HepG2 (cell line): ENCODE results near the gene SLC22A31. TPM values are rescaled to one million over a fixed set of nuclear protein-coding genes. Genes with fewer than 3 reads are reported as not detected.

ENCODE experiments used
- ARID2 ChIP-seq: sonication (generic); formaldehyde crosslinking; IDR thresholded peaks from 2 replicates; pipeline ENCODE4 v1.8.1; 2022; ENCODE audit warnings: mild to moderate bottlenecking, missing genetic modification reagents, borderline replicate concordance
- CCDC6 ChIP-seq: sonication (generic); formaldehyde crosslinking; IDR thresholded peaks from 2 replicates; pipeline ENCODE4 v1.8.1; 2022; ENCODE audit warnings: mild to moderate bottlenecking, missing genetic modification reagents, moderate library complexity
- CREB3 ChIP-seq: sonication (generic); formaldehyde crosslinking; IDR thresholded peaks from 2 replicates; pipeline ENCODE4 v1.5.0; 2020; ENCODE audit warnings: missing genetic modification reagents
- ETV5 ChIP-seq: IDR thresholded peaks from 2 replicates; pipeline ENCODE4 v1.6.1; 2018; ENCODE audit warnings: missing biosample characterization, missing genetic modification reagents, inconsistent platforms, borderline replicate concordance
- HNF4A ChIP-seq: sonication (generic); formaldehyde crosslinking; IDR thresholded peaks from 2 replicates; pipeline ENCODE4 v1.4.0; 2020; ENCODE audit warnings: missing genetic modification reagents
- MEIS2 ChIP-seq: sonication (generic); formaldehyde crosslinking; IDR thresholded peaks from 2 replicates; pipeline ENCODE4 v1.9.0; 2021; ENCODE audit warnings: mild to moderate bottlenecking, missing genetic modification reagents
- RBM39 ChIP-seq: fragments of 200-400 bp; formaldehyde crosslinking; IDR thresholded peaks from one replicate; pipeline ENCODE4 v1.6.1; 2018; ENCODE audit warnings: antibody characterized with exemption, mild to moderate bottlenecking, low read depth, low read length; ENCODE audit not compliant: poor library complexity, severe bottlenecking
- RERE ChIP-seq: IDR thresholded peaks from 2 replicates; pipeline ENCODE4 v1.6.1; 2016; ENCODE audit warnings: low read depth, missing genetic modification reagents, missing compliant biosample characterization
- TEAD3 ChIP-seq: optimal IDR thresholded peaks from 2 replicates; pipeline ENCODE3; 2016; ENCODE audit warnings: borderline replicate concordance
- ZBTB7B ChIP-seq: sonication (generic); formaldehyde crosslinking; IDR thresholded peaks from 2 replicates; pipeline ENCODE4 v1.4.0; 2020; ENCODE audit warnings: missing genetic modification reagents
- ZNF431 ChIP-seq: sonication (generic); formaldehyde crosslinking; IDR thresholded peaks from 2 replicates; pipeline ENCODE4 v1.9.0; 2022; ENCODE audit warnings: missing genetic modification reagents, low read depth, mild to moderate bottlenecking, borderline replicate concordance
- ZNF503 ChIP-seq: sonication (generic); formaldehyde crosslinking; IDR thresholded peaks from 2 replicates; pipeline ENCODE4 v1.4.0; 2020; ENCODE audit warnings: missing genetic modification reagents
- ZNF549 ChIP-seq: sonication (generic); formaldehyde crosslinking; IDR thresholded peaks from 2 replicates; pipeline ENCODE4 v1.5.0; 2020; ENCODE audit warnings: missing genetic modification reagents
- ZNF605 ChIP-seq: sonication (generic); formaldehyde crosslinking; IDR thresholded peaks from 2 replicates; pipeline ENCODE4 v1.8.0; 2022; ENCODE audit warnings: mild to moderate bottlenecking, missing genetic modification reagents
- ZNF768 ChIP-seq: sonication (generic); formaldehyde crosslinking; IDR thresholded peaks from 2 replicates; pipeline ENCODE4 v1.4.0; 2020; ENCODE audit warnings: missing genetic modification reagents
- ZSCAN29 ChIP-seq: sonication (generic); formaldehyde crosslinking; conservative IDR thresholded peaks from 2 replicates; pipeline ENCODE4 v1.4.0; 2020; ENCODE audit warnings: mild to moderate bottlenecking, missing genetic modification reagents
- polyA plus RNA-seq, 8 experiments: library from polyadenylated mRNA; depleted of rRNA in 3 of 8; stranded (reverse) in 7 of 8; unstranded in 1 of 8; fragments of >200 nt; fragmentation: Illumina TruSeq in 4 of 8; extraction: Trizol in 4 of 8; gene quantifications; 2 replicates each; pipeline versions ENCODE4 v1.2.1 to v1.2.3, GENCODE V29; 2011 to 2016; ENCODE audit warnings: low read depth in 4 of 8, missing spikeins in 1 of 8, mixed read lengths in 1 of 8; ENCODE audit not compliant: insufficient read depth in 1 of 8
- total RNA-seq, 5 experiments: library from RNA; depleted of rRNA; stranded (reverse); fragments of >200 nt; fragmentation: Illumina TruSeq; extraction: Trizol; gene quantifications; 2 replicates each; pipeline ENCODE4 v1.2.3, GENCODE V29; 2016; ENCODE audit warnings: low read depth in 1 of 5

The SLC22A31 gene
- total and polyA plus RNA-seq, 2 of the 13 experiments (the other 11 are each of a cell fraction or from before 2014, with no cell fraction given) = 67.3 to 83.3 TPM

- TF ChIP-seq ARID2 (CRISPR knock-in tag) = no peak
- TF ChIP-seq RBM39 = no peak
- TF ChIP-seq RERE = no peak
- TF ChIP-seq ZNF605 (CRISPR knock-in tag) = no peak
- TF ChIP-seq ETV5 (CRISPR knock-in tag) = no peak
- no peak for TF ChIP-seq ZNF549 (CRISPR knock-in tag)
- no peak for TF ChIP-seq ZNF768 (CRISPR knock-in tag)
- 0 out of 2 replicates have a peak, but pooled peaks have one; percentile 56 for TF ChIP-seq ZSCAN29 (CRISPR knock-in tag)
- no peak for TF ChIP-seq MEIS2 (CRISPR knock-in tag)
- no peak for TF ChIP-seq ZBTB7B (CRISPR knock-in tag)
- TF ChIP-seq TEAD3 = no peak
- no peak for TF ChIP-seq ZNF431 (CRISPR knock-in tag)
- peak; percentile 39; the same call in 1 of the 2 replicates for TF ChIP-seq CREB3 (CRISPR knock-in tag)
- TF ChIP-seq ZNF503 (CRISPR knock-in tag) = no peak
- TF ChIP-seq CCDC6 (CRISPR knock-in tag) = peak; percentile 8; the same call in 1 of the 2 replicates
- TF ChIP-seq HNF4A (CRISPR knock-in tag) = peak; percentile 27; the same call in 1 of the 2 replicates
Observed at GRCh38 chr16:89246383-89246902, 46.1 kb upstream of the SLC22A31 start (continued).
